Fibroblast of skin of scalp (primary cell): ENCODE results near the gene TOM1.
"Not testable (repeated sequence)": the region's sequence is repeated elsewhere in the genome, so short reads cannot be mapped to it uniquely, and the experiment has no call there.

Source experiments
- DNase-seq: peaks from one replicate; pipeline ENCODE4 v3.0.0-alpha.2; 2013

Gene TOM1

GRCh38 chr22:35375031-35375430 is 75.3 kb downstream of the TOM1 start:
- peak; percentile 28 for DNase-seq

GRCh38 chr22:35375526-35375925 is 75.8 kb downstream of the TOM1 start:
- DNase-seq = no peak

- peak; percentile 99 for DNase-seq
Observed at GRCh38 chr22:35376728-35377472, 77.2 kb downstream of the TOM1 start.

GRCh38 chr22:35377735-35378134 is 78.0 kb downstream of the TOM1 start:
- DNase-seq = no peak

- DNase-seq = no peak
Observed at GRCh38 chr22:35378621-35379020, 78.9 kb downstream of the TOM1 start.

GRCh38 chr22:35379146-35379993 is 79.7 kb downstream of the TOM1 start:
- DNase-seq = no peak

GRCh38 chr22:35380013-35380412 is 80.3 kb downstream of the TOM1 start:
- no peak for DNase-seq

- peak; percentile 91 for DNase-seq
Observed at GRCh38 chr22:35380537-35381423, 81.1 kb downstream of the TOM1 start, which contains the start of gene HMOX1. TSS of gene HMOX1 (plus strand) at chr22:35381096. CDS start at chr22:35381174, 78 bp downstream.

GRCh38 chr22:35381424-35382009 is 81.8 kb downstream of the TOM1 start:
- DNase-seq = no peak

- no peak for DNase-seq
Observed at GRCh38 chr22:35383679-35384071, 84.0 kb downstream of the TOM1 start.

GRCh38 chr22:35384527-35384926 is 84.8 kb downstream of the TOM1 start:
- no peak for DNase-seq

- no peak for DNase-seq
Observed at GRCh38 chr22:35384975-35385588, 85.4 kb downstream of the TOM1 start.

- no peak for DNase-seq
Observed at GRCh38 chr22:35386670-35387288, 87.1 kb downstream of the TOM1 start.

- DNase-seq = no peak
Observed at GRCh38 chr22:35390933-35391332, 91.2 kb downstream of the TOM1 start.

GRCh38 chr22:35392357-35392756 is 92.7 kb downstream of the TOM1 start:
- no peak for DNase-seq

- no peak for DNase-seq
Observed at GRCh38 chr22:35393116-35394010, 93.7 kb downstream of the TOM1 start.

GRCh38 chr22:35394011-35394312 is 94.3 kb downstream of the TOM1 start:
- no peak for DNase-seq

- no peak for DNase-seq
Observed at GRCh38 chr22:35394810-35395563, 95.3 kb downstream of the TOM1 start.

GRCh38 chr22:35396622-35397021 is 96.9 kb downstream of the TOM1 start:
- not testable (repeated sequence) for DNase-seq
